GM10248 (cell line): ENCODE measurements around the gene PYGM.

Source experiments
- CTCF ChIA-PET: fragments of 300-600 bp; sonication (Branson Sonifier 250); formaldehyde crosslinking; extraction: SDS; loops from one replicate; lab custom pipeline; 2021; ENCODE audit warnings: antibody characterized with exemption; lab: Yijun Ruan, JAX
- POLR2A ChIA-PET: fragments of 350-650 bp; sonication (Branson Sonifier 250); formaldehyde crosslinking; extraction: SDS; loops from one replicate; lab custom pipeline; 2020; ENCODE audit warnings: antibody characterized with exemption; lab: Yijun Ruan, JAX
- DNase-seq: peaks from one replicate; pipeline ENCODE4 v3.0.0; 2012; ENCODE audit errors: extremely low spot score
- CTCF ChIP-seq: IDR thresholded peaks from 2 replicates; pipeline ENCODE4 v1.5.1; 2012; ENCODE audit warnings: mild to moderate bottlenecking, low read depth; ENCODE audit errors: extremely low read depth, missing control alignments, control extremely low read depth

The PYGM gene

GRCh38 chr11:64787526-64788320 is 27.9 kb upstream of the PYGM start:
- POLR2A ChIA-PET, result interaction anchor here (0.5 kb wide), 1 partner anchor 521 kb away, joined by 5 read pairs; no protein-coding TSS in a partner anchor
- TF ChIP-seq CTCF, result peak; percentile 74
- peak; percentile 76 for DNase-seq
- CTCF ChIA-PET, result interaction anchor here (0.6 to 5.5 kb wide), 6 partner anchors 10 to 103 kb away, joined by 3 to 49 read pairs (median 4); partner anchors contain the start of genes MAP4K2 and SF1

GRCh38 chr11:64786308-64786707 is 26.5 kb upstream of the PYGM start:
- ChIA-PET POLR2A (interaction anchor here (0.6 kb wide), 1 partner anchor 76 kb away, joined by 3 read pairs; no protein-coding TSS in a partner anchor), CTCF (interaction anchor here (1.6 to 5.5 kb wide), 4 partner anchors 8 to 325 kb away, joined by 6 to 49 read pairs (median 14); partner anchors contain the start of genes MAP4K2 and TM7SF2)
- no peak for TF ChIP-seq CTCF
- DNase-seq, result no peak

- ChIA-PET POLR2A (interaction anchor here (0.7 kb wide), 1 partner anchor 16 kb away, joined by 6 read pairs; no protein-coding TSS in a partner anchor), CTCF (interaction anchor here (0.7 to 5.5 kb wide), 7 partner anchors 9 to 326 kb away, joined by 3 to 49 read pairs (median 6); partner anchors contain the start of genes MAP4K2 and TM7SF2)
- no peak for TF ChIP-seq CTCF
- DNase-seq, result no peak
Observed at GRCh38 chr11:64784813-64785581, 25.2 kb upstream of the PYGM start.

GRCh38 chr11:64778473-64779298 is 18.9 kb upstream of the PYGM start, which contains the start of gene SF1:
TSS of gene SF1 (minus strand) at chr11:64778542. CDS start at chr11:64778392, 150 bp downstream.
- POLR2A ChIA-PET, result interaction anchor here (0.6 to 1.1 kb wide), 10 partner anchors 8 to 722 kb away, joined by 3 to 9 read pairs (median 3); partner anchors contain the start of genes EHD1, MALAT1, PYGM and ZNHIT2
- CTCF ChIA-PET, result interaction anchor here (0.6 to 3.6 kb wide), 7 partner anchors 10 to 130 kb away, joined by 3 to 13 read pairs (median 3); partner anchors contain the start of gene PYGM
- no peak for TF ChIP-seq CTCF
- DNase-seq, result peak; percentile 97

- CTCF ChIA-PET, result interaction anchor here (0.6 to 3.6 kb wide), 6 partner anchors 10 to 129 kb away, joined by 3 to 13 read pairs (median 3); partner anchors contain the start of gene PYGM
- DNase-seq, result no peak
- POLR2A ChIA-PET, result interaction anchor here (0.9 to 1.1 kb wide), 8 partner anchors 16 to 722 kb away, joined by 3 to 9 read pairs (median 3); partner anchors contain the start of genes EHD1, MALAT1, PYGM and ZNHIT2
- no peak for TF ChIP-seq CTCF
Observed at GRCh38 chr11:64778223-64778472, 18.4 kb upstream of the PYGM start.
